ENCODE results near the gene CAPN2.
A peak's percentile ranks its signal among the peaks of the same experiment; 100 is the strongest.

CAPN2 gene

DNA sequence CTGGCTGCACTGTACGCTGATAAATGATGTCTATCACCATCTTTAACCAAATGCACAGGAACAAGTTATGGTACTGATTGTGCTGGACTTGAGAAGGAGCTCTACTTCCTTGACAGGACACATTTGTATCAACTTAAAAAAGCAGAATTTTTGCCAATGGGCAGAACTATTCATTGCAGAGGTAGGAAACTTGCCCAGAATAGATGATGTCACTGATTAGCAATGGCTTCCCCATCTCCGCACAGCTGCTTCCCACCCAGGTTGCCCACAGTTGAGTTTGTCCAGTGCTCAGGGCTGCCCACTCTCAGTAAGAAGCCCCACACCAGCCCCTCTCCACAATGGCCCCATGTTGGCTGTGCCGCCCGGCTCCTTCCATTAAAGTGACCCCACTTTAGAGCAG, 33.4 kb downstream of the CAPN2 start:
- H3K27ac ChIP-seq (ENCODE audit: low read depth, low read length, severe bottlenecking) = no peak overlapping the region
- H3K36me3 ChIP-seq (ENCODE audit: control insufficient read depth, insufficient read depth, low read length) = peaks cover 74% of the 10 kb centered on the region
- no peaks in the 10 kb centered on the region for H3K9me3 ChIP-seq (ENCODE audit: control insufficient read depth, low read length)
- H3K4me1 ChIP-seq (ENCODE audit: control insufficient read depth, insufficient read depth, low read length, poor library complexity, severe bottlenecking) = peaks cover 54% of the 10 kb centered on the region
- 91 to 100% methylated on average over 3 to 4 of the region's 4 CpGs for WGBS, 2 experiments (ENCODE audit: insufficient coverage in 2 of 2)
- no peak overlapping the region for H3K4me3 ChIP-seq (ENCODE audit: extremely low read depth, insufficient read depth, low read length, poor library complexity, severe bottlenecking)

DNA sequence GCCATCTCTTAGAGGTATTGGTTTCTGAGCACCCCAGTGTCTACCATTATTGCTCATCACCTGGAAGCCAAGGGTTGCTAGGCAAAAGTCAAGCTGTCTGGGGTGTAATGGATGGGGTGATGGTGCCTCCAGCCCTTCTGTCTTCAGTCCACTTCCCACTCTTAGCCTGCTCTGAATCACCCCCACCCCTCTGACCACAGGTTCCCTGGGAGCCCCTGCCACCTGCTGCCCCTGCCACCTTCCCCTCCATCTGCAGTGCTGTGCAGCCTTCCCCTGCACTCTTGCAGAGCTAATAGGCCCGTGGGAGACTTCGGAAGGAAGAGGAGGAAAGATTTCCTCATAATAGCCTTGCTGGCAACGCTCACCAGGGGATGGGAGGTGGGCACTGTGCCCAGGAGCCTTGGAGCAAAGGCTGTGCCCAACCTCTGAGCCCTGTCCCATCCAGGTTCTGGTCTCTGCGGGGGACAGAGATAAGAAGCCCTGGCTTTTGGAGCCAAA, 35.5 kb downstream of the CAPN2 start:
- Histone ChIP-seq H3K9me3 (ENCODE audit: control insufficient read depth, low read length) (no peaks in the 10 kb centered on the region), H3K27ac (ENCODE audit: low read depth, low read length, severe bottlenecking) (peak overlapping the region; percentile 79), H3K36me3 (ENCODE audit: control insufficient read depth, insufficient read depth, low read length) (peaks cover 94% of the 10 kb centered on the region), H3K4me3 (ENCODE audit: extremely low read depth, insufficient read depth, low read length, poor library complexity, severe bottlenecking) (no peak overlapping the region), H3K4me1 (ENCODE audit: control insufficient read depth, insufficient read depth, low read length, poor library complexity, severe bottlenecking) (peaks cover 42% of the 10 kb centered on the region)
- WGBS, 2 experiments (ENCODE audit: insufficient coverage in 2 of 2) = 90 to 100% methylated on average over 3 of the region's 4 CpGs

DNA sequence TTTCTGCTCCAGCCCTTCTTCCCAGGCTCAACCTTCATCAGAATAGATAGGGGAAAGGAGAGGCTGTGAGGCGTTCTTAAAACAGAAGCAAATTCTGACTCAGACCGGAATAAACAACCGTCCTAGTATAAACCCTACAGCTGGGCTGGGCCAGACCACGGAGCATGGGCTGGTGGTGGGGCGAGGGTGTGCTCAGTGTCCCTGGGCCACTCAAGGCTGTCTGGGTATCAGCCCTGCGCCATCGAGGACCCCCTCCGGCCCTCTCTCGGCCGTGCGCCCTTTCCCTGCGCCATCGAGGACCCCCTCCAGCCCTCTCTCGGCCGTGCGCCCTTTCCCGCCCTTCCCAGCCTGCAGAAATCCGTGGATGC, 36.0 kb downstream of the CAPN2 start:
- peaks cover 37% of the 10 kb centered on the region for H3K4me1 ChIP-seq (ENCODE audit: control insufficient read depth, insufficient read depth, low read length, poor library complexity, severe bottlenecking)
- peak overlapping the region; percentile 79 for H3K27ac ChIP-seq (ENCODE audit: low read depth, low read length, severe bottlenecking)
- no peak overlapping the region for H3K4me3 ChIP-seq (ENCODE audit: extremely low read depth, insufficient read depth, low read length, poor library complexity, severe bottlenecking)
- H3K36me3 ChIP-seq (ENCODE audit: control insufficient read depth, insufficient read depth, low read length) = peaks cover 96% of the 10 kb centered on the region
- WGBS, 2 experiments (ENCODE audit: insufficient coverage in 2 of 2) = 46 to 62% methylated on average over 13 to 15 of the region's 18 CpGs
- H3K9me3 ChIP-seq (ENCODE audit: control insufficient read depth, low read length) = no peaks in the 10 kb centered on the region

DNA sequence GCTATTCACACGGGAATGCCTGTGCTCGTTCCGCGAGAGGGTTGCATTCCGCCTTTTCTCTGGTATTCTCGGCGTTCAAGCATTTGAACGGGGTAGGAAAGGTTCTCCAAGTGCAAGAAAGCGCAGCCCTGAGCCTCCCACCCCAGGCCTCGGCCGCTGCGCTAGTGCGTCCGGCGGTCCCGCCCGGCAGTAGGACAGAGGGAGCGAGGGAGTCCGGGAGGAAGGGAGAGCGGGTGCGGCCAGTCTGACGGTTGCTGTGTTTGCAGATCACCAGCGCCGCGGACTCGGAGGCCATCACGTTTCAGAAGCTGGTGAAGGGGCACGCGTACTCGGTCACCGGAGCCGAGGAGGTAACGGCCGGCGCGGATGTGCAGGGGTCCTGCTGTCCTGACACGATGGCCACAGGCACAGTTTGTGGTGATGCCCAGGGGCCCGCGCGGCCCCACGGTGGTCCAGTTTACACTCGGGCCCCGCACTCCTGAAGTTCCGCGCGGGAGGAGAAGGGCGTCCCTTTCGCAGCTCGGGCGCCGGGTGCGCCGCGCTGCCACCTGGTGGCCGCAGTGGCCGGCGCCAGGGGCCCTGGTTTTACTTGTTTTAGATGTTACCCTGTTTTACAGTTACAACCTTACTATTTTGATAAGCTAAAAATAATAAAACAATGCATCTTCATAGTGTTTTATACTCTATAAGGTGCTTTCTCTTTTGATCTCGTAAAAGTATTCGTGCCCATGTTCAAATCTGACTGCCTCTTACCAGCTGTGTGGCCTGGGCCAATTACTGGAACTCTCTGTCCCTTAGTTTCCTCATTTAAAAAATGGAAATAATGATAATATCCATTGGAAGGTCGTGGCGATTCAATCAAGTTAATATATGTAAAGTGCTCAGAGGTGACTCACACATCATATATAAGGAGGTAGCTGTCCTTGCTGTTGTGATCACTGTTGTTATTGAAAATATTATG, 36.7 kb downstream of the CAPN2 start:
- Histone ChIP-seq H3K9me3 (ENCODE audit: control insufficient read depth, low read length) (no peaks in the 10 kb centered on the region), H3K36me3 (ENCODE audit: control insufficient read depth, insufficient read depth, low read length) (peaks cover 96% of the 10 kb centered on the region), H3K4me1 (ENCODE audit: control insufficient read depth, insufficient read depth, low read length, poor library complexity, severe bottlenecking) (peaks cover 30% of the 10 kb centered on the region), H3K4me3 (ENCODE audit: extremely low read depth, insufficient read depth, low read length, poor library complexity, severe bottlenecking) (peak overlapping the region; percentile 2), H3K27ac (ENCODE audit: low read depth, low read length, severe bottlenecking) (peak overlapping the region; percentile 79)
- WGBS, 2 experiments (ENCODE audit: insufficient coverage in 2 of 2) = 16 to 26% methylated on average over 40 to 53 of the region's 61 CpGs

DNA sequence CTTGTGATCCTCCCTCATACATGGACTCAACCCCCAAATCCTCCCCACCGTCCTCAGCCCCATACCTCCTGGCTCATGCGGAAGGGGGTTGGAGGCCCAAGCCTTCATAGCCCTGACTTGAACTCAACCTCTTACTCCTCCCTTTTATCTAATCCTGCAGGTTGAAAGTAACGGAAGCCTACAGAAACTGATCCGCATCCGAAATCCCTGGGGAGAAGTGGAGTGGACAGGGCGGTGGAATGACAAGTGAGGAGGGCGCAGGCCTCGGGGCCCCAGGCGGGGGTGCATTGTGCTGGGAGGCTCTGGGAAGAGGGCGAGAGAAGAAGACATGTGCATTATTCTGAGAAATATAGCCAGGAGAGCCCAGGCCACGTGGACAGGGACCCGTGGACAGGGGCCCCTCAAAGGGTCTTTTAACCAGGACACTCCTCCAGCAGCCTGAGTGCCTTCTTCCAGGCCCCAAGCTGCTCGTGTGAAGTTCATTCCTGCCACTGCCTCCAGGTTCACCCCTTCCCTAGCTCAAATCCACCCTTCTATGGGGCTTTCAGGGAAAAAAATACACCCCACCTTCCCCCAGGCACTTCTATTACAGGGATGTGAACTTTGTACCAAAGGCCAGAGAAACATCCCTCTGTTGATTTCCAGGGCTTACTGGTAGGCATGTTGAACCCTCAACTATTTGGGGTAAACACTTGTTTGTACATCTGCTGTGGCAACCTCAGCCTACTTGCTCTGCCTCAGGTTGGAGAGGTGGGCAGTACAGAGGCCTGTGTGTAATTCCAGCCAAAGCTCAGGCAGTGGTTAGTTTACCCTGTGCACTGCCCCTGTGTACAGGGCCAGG, 38.6 kb downstream of the CAPN2 start:
- Histone ChIP-seq H3K27ac (ENCODE audit: low read depth, low read length, severe bottlenecking) (no peak overlapping the region), H3K4me1 (ENCODE audit: control insufficient read depth, insufficient read depth, low read length, poor library complexity, severe bottlenecking) (peaks cover 29% of the 10 kb centered on the region), H3K9me3 (ENCODE audit: control insufficient read depth, low read length) (no peaks in the 10 kb centered on the region), H3K36me3 (ENCODE audit: control insufficient read depth, insufficient read depth, low read length) (peaks cover 96% of the 10 kb centered on the region), H3K4me3 (ENCODE audit: extremely low read depth, insufficient read depth, low read length, poor library complexity, severe bottlenecking) (no peak overlapping the region)
- WGBS, 2 experiments (ENCODE audit: insufficient coverage in 2 of 2) = 86 to 89% methylated on average over 13 of the region's 13 CpGs

DNA sequence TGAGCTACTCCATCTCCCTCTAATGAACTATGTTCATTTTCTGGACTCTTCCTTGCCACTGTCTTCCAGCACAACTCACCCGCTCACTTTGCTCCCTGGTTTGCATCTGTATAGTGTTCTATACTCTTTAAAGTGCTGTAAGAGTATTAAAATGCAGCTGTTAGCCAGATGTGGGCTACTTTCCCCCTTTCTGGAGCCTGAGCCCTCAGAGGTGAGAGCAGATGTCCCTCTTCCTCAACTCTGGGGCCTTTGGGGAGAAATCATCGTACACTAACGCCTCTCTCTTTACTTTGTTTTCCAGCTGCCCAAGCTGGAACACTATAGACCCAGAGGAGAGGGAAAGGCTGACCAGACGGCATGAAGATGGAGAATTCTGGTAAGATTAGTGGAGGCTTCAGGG, 39.4 kb downstream of the CAPN2 start:
- Histone ChIP-seq H3K4me1 (ENCODE audit: control insufficient read depth, insufficient read depth, low read length, poor library complexity, severe bottlenecking) (peaks cover 27% of the 10 kb centered on the region), H3K9me3 (ENCODE audit: control insufficient read depth, low read length) (no peaks in the 10 kb centered on the region), H3K27ac (ENCODE audit: low read depth, low read length, severe bottlenecking) (no peak overlapping the region), H3K4me3 (ENCODE audit: extremely low read depth, insufficient read depth, low read length, poor library complexity, severe bottlenecking) (no peak overlapping the region), H3K36me3 (ENCODE audit: control insufficient read depth, insufficient read depth, low read length) (peaks cover 96% of the 10 kb centered on the region)
- 92 to 100% methylated on average over 1 to 3 of the region's 4 CpGs for WGBS, 2 experiments (ENCODE audit: insufficient coverage in 2 of 2)

DNA sequence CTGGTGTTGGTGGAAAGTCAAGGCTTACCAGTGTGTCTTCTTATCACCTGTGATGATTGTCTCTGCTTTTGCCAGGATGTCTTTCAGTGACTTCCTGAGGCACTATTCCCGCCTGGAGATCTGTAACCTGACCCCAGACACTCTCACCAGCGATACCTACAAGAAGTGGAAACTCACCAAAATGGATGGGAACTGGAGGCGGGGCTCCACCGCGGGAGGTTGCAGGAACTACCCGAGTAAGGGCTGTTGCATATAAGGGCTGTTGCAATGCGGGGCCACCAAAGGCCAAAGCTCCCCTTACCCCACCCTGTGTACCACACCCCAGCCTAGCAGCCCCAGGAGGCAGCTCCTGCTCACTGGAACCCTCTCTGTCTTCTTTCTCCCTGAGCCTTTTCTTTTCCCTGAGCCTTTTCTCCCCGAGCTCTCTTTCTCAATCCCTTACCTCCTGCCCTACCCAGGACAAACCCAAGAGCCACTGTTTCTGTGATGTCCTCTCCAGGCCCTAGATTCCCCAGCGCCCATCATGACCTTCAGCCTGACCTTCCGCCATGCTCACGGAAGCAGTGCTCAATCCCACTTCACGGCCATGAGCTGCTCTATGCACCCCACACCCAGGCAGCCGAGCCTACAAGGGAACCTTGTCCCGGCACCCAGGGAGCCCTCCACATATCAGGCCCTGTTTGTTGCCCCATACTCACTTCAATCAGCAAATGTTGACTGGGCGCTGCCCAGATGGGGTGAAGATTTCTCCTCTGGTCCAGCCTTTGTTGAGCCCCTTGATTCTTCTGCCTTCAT, 40.6 kb downstream of the CAPN2 start:
- H3K4me3 ChIP-seq (ENCODE audit: extremely low read depth, insufficient read depth, low read length, poor library complexity, severe bottlenecking) = no peak overlapping the region
- no peaks in the 10 kb centered on the region for H3K9me3 ChIP-seq (ENCODE audit: control insufficient read depth, low read length)
- peaks cover 16% of the 10 kb centered on the region for H3K4me1 ChIP-seq (ENCODE audit: control insufficient read depth, insufficient read depth, low read length, poor library complexity, severe bottlenecking)
- no peak overlapping the region for H3K27ac ChIP-seq (ENCODE audit: low read depth, low read length, severe bottlenecking)
- WGBS, 2 experiments (ENCODE audit: insufficient coverage in 2 of 2) = 81 to 90% methylated on average over 10 to 14 of the region's 15 CpGs
- peaks cover 94% of the 10 kb centered on the region for H3K36me3 ChIP-seq (ENCODE audit: control insufficient read depth, insufficient read depth, low read length)

DNA sequence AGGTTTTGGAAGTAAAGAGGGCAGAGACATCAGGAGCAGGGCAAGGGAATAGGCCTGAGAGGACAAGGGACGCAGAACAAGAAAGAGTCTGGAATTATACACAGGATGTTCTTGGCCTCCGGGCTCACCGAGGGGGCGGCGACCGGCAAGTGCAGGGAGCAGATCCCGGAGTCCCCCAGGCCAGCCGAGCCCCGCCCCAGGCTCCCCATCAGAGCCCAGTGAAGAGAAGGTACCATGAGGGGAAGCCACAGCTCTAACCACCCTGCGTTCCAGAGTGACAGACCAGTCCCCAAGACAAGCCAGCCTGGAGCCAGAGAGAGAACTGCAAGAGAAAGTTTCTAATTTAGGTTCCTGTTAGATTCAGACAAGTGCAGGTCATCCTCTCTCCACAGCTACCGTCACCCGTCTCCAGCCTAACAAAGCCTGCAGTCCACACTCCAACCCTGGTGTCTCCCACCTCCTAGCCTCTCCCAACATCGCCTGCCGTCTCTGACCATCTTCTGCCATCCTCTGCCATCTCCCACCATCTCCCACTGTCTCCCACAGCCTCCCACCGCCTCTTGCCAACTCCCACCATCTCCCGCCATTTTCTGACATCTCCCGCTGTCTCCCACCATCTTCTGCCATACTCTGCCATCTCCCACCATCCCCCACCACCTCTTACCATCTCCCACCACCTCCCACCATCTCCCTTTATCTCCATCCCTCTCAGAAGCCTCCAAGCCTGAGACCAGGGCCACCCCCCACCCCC, 42.5 kb downstream of the CAPN2 start:
- Histone ChIP-seq H3K4me1 (ENCODE audit: control insufficient read depth, insufficient read depth, low read length, poor library complexity, severe bottlenecking) (peaks cover 13% of the 10 kb centered on the region), H3K9me3 (ENCODE audit: control insufficient read depth, low read length) (no peaks in the 10 kb centered on the region)
- 97 to 98% methylated on average over 15 to 17 of the region's 17 CpGs for WGBS, 2 experiments (ENCODE audit: insufficient coverage in 2 of 2)

DNA sequence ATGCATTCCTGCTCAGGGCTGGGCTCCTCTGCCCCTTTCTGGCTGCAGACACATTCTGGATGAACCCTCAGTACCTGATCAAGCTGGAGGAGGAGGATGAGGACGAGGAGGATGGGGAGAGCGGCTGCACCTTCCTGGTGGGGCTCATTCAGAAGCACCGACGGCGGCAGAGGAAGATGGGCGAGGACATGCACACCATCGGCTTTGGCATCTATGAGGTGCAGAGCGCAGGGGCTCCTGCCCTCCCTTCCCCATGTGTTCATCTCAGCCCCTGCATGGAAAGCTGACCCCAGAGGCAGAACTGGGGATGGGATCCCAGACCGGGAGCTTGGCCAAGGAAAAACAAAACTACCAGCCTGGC, 43.1 kb downstream of the CAPN2 start:
- no peaks in the 10 kb centered on the region for H3K9me3 ChIP-seq (ENCODE audit: control insufficient read depth, low read length)
- H3K36me3 ChIP-seq (ENCODE audit: control insufficient read depth, insufficient read depth, low read length) = peaks cover 98% of the 10 kb centered on the region
- no peak overlapping the region for H3K4me3 ChIP-seq (ENCODE audit: extremely low read depth, insufficient read depth, low read length, poor library complexity, severe bottlenecking)
- 90 to 99% methylated on average over 9 of the region's 9 CpGs for WGBS, 2 experiments (ENCODE audit: insufficient coverage in 2 of 2)
- H3K4me1 ChIP-seq (ENCODE audit: control insufficient read depth, insufficient read depth, low read length, poor library complexity, severe bottlenecking) = peaks cover 17% of the 10 kb centered on the region
- no peak overlapping the region for H3K27ac ChIP-seq (ENCODE audit: low read depth, low read length, severe bottlenecking)

More for the DNA sequence above, 42.5 kb downstream of the CAPN2 start:
- peaks cover 98% of the 10 kb centered on the region for H3K36me3 ChIP-seq (ENCODE audit: control insufficient read depth, insufficient read depth, low read length)
- no peak overlapping the region for H3K4me3 ChIP-seq (ENCODE audit: extremely low read depth, insufficient read depth, low read length, poor library complexity, severe bottlenecking)
- H3K27ac ChIP-seq (ENCODE audit: low read depth, low read length, severe bottlenecking) = no peak overlapping the region

Data from mesodermal cell (in vitro differentiated cells).